PFSK-1 (cell line): ENCODE results near the gene CA11.

Experiments
- FOXP2 ChIP-seq: optimal IDR thresholded peaks from 2 replicates; pipeline ENCODE3; 2011; ENCODE audit warnings: borderline replicate concordance, control low read depth, inconsistent platforms; ENCODE audit not compliant: insufficient read depth; ENCODE audit errors: extremely low read length, extremely low read depth
- TF ChIP-seq, protein P1 (sequence below), 2 experiments: IDR thresholded peaks; 2 replicates each; pipeline versions ENCODE4 v1.6.1 to v1.8.0; 2011 to 2012; ENCODE audit warnings: low read depth in 2 of 2, low read length in 2 of 2, control low read depth in 1 of 2, inconsistent platforms in 1 of 2, mild to moderate bottlenecking in 1 of 2, moderate library complexity in 1 of 2; ENCODE audit not compliant: insufficient read depth in 1 of 2

DNA sequence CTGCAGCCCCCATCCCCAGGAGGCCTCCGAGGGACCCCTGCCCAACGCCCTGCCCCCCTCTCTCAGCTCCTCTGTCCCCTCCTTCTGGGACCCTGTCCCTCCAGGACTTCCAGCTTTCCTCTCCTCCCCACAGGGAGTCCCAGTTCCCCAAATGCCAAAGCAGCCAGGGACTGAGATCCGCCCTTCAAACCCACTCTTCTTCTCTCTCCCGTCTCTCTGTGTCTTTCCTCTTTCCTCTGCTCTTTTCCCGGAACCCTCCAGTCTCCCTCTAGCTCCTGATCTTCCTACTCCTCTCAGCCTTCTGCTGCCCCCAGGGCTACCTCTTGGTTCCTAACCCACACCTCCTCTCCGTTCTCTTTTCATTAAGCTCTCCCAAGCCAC, 377 bp downstream of the CA11 start:
- TF ChIP-seq FOXP2: no peak
- TF ChIP-seq, protein P1, sequence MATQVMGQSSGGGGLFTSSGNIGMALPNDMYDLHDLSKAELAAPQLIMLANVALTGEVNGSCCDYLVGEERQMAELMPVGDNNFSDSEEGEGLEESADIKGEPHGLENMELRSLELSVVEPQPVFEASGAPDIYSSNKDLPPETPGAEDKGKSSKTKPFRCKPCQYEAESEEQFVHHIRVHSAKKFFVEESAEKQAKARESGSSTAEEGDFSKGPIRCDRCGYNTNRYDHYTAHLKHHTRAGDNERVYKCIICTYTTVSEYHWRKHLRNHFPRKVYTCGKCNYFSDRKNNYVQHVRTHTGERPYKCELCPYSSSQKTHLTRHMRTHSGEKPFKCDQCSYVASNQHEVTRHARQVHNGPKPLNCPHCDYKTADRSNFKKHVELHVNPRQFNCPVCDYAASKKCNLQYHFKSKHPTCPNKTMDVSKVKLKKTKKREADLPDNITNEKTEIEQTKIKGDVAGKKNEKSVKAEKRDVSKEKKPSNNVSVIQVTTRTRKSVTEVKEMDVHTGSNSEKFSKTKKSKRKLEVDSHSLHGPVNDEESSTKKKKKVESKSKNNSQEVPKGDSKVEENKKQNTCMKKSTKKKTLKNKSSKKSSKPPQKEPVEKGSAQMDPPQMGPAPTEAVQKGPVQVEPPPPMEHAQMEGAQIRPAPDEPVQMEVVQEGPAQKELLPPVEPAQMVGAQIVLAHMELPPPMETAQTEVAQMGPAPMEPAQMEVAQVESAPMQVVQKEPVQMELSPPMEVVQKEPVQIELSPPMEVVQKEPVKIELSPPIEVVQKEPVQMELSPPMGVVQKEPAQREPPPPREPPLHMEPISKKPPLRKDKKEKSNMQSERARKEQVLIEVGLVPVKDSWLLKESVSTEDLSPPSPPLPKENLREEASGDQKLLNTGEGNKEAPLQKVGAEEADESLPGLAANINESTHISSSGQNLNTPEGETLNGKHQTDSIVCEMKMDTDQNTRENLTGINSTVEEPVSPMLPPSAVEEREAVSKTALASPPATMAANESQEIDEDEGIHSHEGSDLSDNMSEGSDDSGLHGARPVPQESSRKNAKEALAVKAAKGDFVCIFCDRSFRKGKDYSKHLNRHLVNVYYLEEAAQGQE (IDR thresholded peaks at IDR 0.05; ENCODE audit: insufficient read depth in 1 of 2, low read depth in 2 of 2, low read length in 2 of 2): no peak
